Endodermal cell (in vitro differentiated cells): ENCODE results near the gene KCNQ4. TPM values are rescaled to one million over a fixed set of nuclear protein-coding genes. Genes with fewer than 3 reads are reported as not detected.

ENCODE experiments used
- DNase-seq: peaks from one replicate; pipeline ENCODE4 v3.0.0-alpha.2; 2017
- H3K27ac ChIP-seq: 2 replicates; pipeline ENCODE4 v1.5.1; 2013; ENCODE audit warnings: mild to moderate bottlenecking, low read depth, low read length, moderate library complexity
- H3K27me3 ChIP-seq: 2 replicates; pipeline ENCODE4 v1.6.1; 2013; ENCODE audit warnings: mild to moderate bottlenecking, low read length, moderate library complexity; ENCODE audit not compliant: insufficient read depth, control insufficient read depth, poor library complexity, severe bottlenecking
- H3K36me3 ChIP-seq: 2 replicates; pipeline ENCODE4 v1.7.0; 2013; ENCODE audit warnings: mild to moderate bottlenecking, low read length, moderate library complexity; ENCODE audit not compliant: control insufficient read depth, insufficient read depth
- H3K4me1 ChIP-seq: one replicate; pipeline ENCODE4 v1.7.0; 2013; ENCODE audit warnings: low read length; ENCODE audit not compliant: control insufficient read depth, insufficient read depth
- H3K4me3 ChIP-seq: 2 replicates; pipeline ENCODE4 v1.5.1; 2013; ENCODE audit warnings: mild to moderate bottlenecking, low read length, moderate library complexity
- H3K9ac ChIP-seq: 2 replicates; pipeline ENCODE4 v1.6.1; 2013; ENCODE audit warnings: mild to moderate bottlenecking, low read length, moderate library complexity; ENCODE audit not compliant: poor library complexity, severe bottlenecking; ENCODE audit errors: extremely low read depth
- H3K9me3 ChIP-seq: 2 replicates; pipeline ENCODE4 v1.6.1; 2013; ENCODE audit warnings: mild to moderate bottlenecking, low read length, moderate library complexity; ENCODE audit not compliant: control insufficient read depth
- H3K27ac Mint-ChIP-seq: 2 replicates; pipeline ENCODE4 v1.8.0; 2020; ENCODE audit warnings: mixed read lengths
- H3K27me3 Mint-ChIP-seq: 2 replicates; pipeline ENCODE4 v1.8.0; 2021; ENCODE audit warnings: mild to moderate bottlenecking, mixed read lengths; ENCODE audit not compliant: insufficient read depth
- H3K36me3 Mint-ChIP-seq: 2 replicates; pipeline ENCODE4 v1.8.0; 2020; ENCODE audit warnings: low read depth, mixed read lengths
- H3K4me1 Mint-ChIP-seq: 2 replicates; pipeline ENCODE4 v1.8.0; 2020; ENCODE audit warnings: mixed read lengths
- H3K4me3 Mint-ChIP-seq: 2 replicates; pipeline ENCODE4 v1.8.0; 2020; ENCODE audit warnings: mild to moderate bottlenecking, moderate library complexity, mixed read lengths
- H3K9me3 Mint-ChIP-seq: 2 replicates; pipeline ENCODE4 v1.8.0; 2020; ENCODE audit warnings: mild to moderate bottlenecking, mixed read lengths
- whole genome bisulfite sequencing, 2 experiments: methylation state at CpG; one replicate each; pipeline versions ENCODE4 v1.1.5 to v1.1.7; 2013; ENCODE audit warnings: missing lambda C conversion rate in 2 of 2, mixed read lengths in 1 of 2; ENCODE audit not compliant: insufficient coverage in 1 of 2, insufficient read length in 1 of 2; 5-methylcytosine and 5-hydroxymethylcytosine counted together
- total RNA-seq, 2 donors: library from RNA; stranded (reverse); fragmentation: NEBNext Ultra II Directional in 1 of 2; extraction: Animal tissue kit (Norgen Biotek cat#: 25700) in 1 of 2; gene quantifications; 2 replicates in 1 of 2; 3 replicates in 1 of 2; pipeline ENCODE4 v1.2.1, GENCODE V29; 2021
- TF ChIP-seq, protein P1 (sequence below): fragments of 200-600 bp; sonication (generic); conservative IDR thresholded peaks from 2 replicates; pipeline ENCODE4 v1.5.0; 2021; ENCODE audit warnings: antibody characterized with exemption, mild to moderate bottlenecking

The KCNQ4 gene
- total RNA-seq, 2 donors from 2014 or later: 0.22 to 0.88 TPM

DNA sequence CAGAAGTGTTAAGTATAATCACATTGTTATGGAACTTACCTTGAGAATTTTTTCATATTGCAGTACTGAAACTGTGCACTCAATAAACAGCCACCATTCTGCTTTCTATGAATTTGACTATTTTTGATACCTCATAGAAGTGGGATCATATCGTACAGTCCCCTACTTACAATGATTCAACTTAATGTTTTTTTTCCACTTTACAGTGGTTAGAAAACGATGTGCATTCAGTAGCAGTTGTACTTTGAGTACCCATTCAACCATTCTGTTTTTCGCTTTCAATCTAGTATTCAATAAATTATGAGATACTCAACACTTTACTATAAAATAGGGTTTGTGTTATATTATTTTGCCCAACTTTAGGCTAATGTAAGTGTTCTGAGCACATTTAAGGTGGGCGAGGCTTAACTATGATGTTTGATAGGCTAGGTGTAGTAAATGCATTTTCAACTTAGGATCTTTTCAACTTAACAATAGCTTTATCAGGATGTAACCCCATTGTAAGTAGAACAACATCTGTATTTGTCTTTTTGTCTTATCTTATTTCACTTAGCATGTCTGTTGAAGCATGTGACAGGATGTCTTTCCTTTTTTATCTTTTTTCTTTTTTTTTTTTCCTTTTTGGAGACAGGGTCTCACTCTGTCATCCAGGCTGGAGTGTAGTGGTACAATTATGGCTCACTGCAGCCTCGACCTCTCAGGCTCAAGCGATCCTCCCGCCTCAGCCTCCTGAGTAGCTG is 42.4 kb upstream of the KCNQ4 start:
- Mint-ChIP-seq H3K9me3 (no peaks in the 10 kb centered on the region), H3K4me1 (peaks cover 39% of the 10 kb centered on the region), H3K27me3 (no peaks in the 10 kb centered on the region), H3K36me3 (peaks cover 46% of the 10 kb centered on the region), H3K27ac (no peak overlapping the region), H3K4me3 (no peak overlapping the region)
- Histone ChIP-seq H3K27ac (no peak overlapping the region), H3K27me3 (no peaks in the 10 kb centered on the region), H3K9me3 (no peaks in the 10 kb centered on the region), H3K4me3 (peak overlapping the region; percentile 30), H3K4me1 (peaks cover 17% of the 10 kb centered on the region), H3K9ac (no peak overlapping the region), H3K36me3 (peaks cover 68% of the 10 kb centered on the region)
- TF ChIP-seq, protein P1, sequence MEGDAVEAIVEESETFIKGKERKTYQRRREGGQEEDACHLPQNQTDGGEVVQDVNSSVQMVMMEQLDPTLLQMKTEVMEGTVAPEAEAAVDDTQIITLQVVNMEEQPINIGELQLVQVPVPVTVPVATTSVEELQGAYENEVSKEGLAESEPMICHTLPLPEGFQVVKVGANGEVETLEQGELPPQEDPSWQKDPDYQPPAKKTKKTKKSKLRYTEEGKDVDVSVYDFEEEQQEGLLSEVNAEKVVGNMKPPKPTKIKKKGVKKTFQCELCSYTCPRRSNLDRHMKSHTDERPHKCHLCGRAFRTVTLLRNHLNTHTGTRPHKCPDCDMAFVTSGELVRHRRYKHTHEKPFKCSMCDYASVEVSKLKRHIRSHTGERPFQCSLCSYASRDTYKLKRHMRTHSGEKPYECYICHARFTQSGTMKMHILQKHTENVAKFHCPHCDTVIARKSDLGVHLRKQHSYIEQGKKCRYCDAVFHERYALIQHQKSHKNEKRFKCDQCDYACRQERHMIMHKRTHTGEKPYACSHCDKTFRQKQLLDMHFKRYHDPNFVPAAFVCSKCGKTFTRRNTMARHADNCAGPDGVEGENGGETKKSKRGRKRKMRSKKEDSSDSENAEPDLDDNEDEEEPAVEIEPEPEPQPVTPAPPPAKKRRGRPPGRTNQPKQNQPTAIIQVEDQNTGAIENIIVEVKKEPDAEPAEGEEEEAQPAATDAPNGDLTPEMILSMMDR: no peak
- DNase-seq: no peak
- WGBS, 2 experiments: 91 to 97% methylated on average over 4 to 6 of the region's 7 CpGs

DNA sequence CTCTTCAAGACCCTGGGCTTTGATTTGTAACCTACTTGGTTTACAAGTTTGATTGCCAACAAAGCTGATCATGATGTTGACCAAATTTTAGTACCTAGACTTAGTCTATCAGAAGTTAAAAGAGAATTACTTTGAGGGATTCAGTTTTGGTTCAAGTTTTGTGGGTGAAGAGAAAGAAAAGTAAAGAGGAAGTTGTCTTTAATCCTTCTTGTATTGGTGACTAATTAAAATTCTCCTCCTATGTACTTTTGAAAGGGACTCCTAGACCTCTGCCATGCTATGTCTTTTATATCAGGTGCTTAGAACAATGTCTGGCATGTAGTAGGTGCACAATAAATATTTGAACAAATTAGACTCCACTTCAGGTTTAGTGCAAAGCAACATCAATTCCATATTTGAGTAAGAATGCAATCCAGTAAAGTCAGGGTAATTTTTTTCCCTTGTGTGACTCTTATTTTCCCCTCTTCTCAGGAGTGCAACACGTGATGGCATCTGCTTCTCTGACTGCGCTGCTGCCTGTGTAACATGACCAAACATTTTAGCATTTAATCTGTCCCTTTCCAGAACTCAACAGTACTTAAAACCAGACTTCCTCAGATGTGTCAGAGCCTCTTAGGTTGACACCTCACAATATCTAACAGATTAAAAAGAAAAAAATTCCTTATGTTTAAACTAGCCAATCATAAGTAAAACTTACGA is 41.1 kb upstream of the KCNQ4 start:
- peaks cover 80% of the 10 kb centered on the region for H3K36me3 ChIP-seq
- H3K27ac Mint-ChIP-seq: no peak overlapping the region
- no peak overlapping the region for H3K4me3 Mint-ChIP-seq
- H3K4me3 ChIP-seq: no peak overlapping the region
- no peaks in the 10 kb centered on the region for H3K27me3 Mint-ChIP-seq
- H3K4me1 ChIP-seq: peaks cover 17% of the 10 kb centered on the region
- WGBS, 2 experiments: 80 to 96% methylated on average over 2 to 3 of the region's 3 CpGs
- H3K36me3 Mint-ChIP-seq: peaks cover 56% of the 10 kb centered on the region
- no peak overlapping the region for H3K27ac ChIP-seq
- no peaks in the 10 kb centered on the region for H3K27me3 ChIP-seq
- peaks cover 42% of the 10 kb centered on the region for H3K4me1 Mint-ChIP-seq
- DNase-seq: no peak
- H3K9me3 Mint-ChIP-seq: no peaks in the 10 kb centered on the region
- H3K9ac ChIP-seq: no peak overlapping the region
- no peaks in the 10 kb centered on the region for H3K9me3 ChIP-seq
- TF ChIP-seq, protein P1: no peak

GRCh38 chr1:40743452-40743851 is 40.1 kb upstream of the KCNQ4 start:
- TF ChIP-seq, protein P1: no peak
- Histone ChIP-seq H3K9ac (no peak overlapping the region), H3K4me3 (no peak overlapping the region), H3K4me1 (peaks cover 17% of the 10 kb centered on the region), H3K27ac (no peak overlapping the region), H3K9me3 (no peaks in the 10 kb centered on the region), H3K27me3 (no peaks in the 10 kb centered on the region), H3K36me3 (peaks cover 87% of the 10 kb centered on the region)
- Mint-ChIP-seq H3K4me3 (no peak overlapping the region), H3K27ac (no peak overlapping the region), H3K9me3 (no peaks in the 10 kb centered on the region), H3K36me3 (peaks cover 62% of the 10 kb centered on the region), H3K27me3 (no peaks in the 10 kb centered on the region), H3K4me1 (peaks cover 44% of the 10 kb centered on the region)
- no peak for DNase-seq
- 93 to 97% methylated on average over 3 of the region's 3 CpGs for WGBS, 2 experiments
